HG02759 (cell line): Measurements from ENCODE around the gene SKP2.
"Not testable (repeated sequence)": the region's sequence is repeated elsewhere in the genome, so short reads cannot be mapped to it uniquely, and the experiment has no call there.

Experiments used
- ATAC-seq: cut with Tn5 transposase; IDR thresholded peaks from one replicate; pipeline ENCODE4 v1.9.1; 2021; ENCODE audit warnings: mild to moderate bottlenecking, moderate library complexity; ENCODE audit not compliant: unreplicated experiment

SKP2 gene

DNA sequence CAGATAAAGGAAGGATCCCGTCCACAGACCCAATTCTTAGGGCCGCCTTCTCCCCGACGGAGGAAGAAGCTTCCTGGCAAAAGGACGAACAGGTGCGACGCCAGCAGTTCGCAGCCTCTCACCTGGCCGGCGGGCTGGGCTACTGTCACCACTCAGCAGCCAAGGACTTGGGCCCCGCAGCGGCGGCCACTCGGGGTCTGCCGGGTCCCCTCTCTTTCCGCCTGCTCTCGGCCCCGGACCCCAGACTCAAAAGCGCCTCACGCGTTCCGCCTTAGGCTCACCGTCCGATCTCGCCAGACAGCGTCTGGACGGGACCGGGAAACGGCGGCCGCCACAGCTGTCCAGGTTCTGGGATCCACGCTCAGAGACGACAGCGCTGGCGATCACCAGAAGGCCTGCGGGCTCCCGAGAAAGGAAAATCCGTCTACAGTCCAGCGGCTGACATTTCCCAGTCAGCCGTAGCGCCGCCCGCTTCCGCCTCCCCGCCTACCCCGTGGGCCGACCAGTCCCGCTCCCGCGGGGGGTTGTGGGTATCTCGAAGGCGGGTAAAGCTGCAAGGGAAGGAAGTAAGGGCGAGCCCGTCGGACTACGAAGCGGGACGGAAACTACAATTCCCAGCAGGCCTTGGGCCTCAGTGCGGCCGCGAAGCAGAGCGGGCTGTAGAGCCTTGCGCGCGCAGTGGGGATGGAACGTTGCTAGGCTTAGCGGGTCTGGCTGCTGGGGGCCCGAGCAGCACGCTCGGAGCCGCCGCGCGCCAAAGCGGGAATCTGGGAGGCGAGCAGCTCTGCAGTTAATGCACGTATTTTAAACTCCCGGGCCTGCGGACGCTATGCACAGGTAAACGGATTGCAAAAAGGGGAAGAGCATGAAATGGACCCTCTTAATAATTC is at the start of gene SKP2, which contains the start of gene LMBRD2:
SKP2 (plus strand) TSS at position 678 of the 890 bp plus-strand sequence; CDS start at position 830, 152 bp downstream.
LMBRD2 (minus strand) TSS at position 454 of the 890 bp plus-strand sequence. CDS start 8,538 bp downstream, outside the sequence.
- peak; percentile 97 for ATAC-seq

GRCh38 chr5:36105819-36106218 is 46.1 kb upstream of the SKP2 start:
- ATAC-seq, result no peak

DNA sequence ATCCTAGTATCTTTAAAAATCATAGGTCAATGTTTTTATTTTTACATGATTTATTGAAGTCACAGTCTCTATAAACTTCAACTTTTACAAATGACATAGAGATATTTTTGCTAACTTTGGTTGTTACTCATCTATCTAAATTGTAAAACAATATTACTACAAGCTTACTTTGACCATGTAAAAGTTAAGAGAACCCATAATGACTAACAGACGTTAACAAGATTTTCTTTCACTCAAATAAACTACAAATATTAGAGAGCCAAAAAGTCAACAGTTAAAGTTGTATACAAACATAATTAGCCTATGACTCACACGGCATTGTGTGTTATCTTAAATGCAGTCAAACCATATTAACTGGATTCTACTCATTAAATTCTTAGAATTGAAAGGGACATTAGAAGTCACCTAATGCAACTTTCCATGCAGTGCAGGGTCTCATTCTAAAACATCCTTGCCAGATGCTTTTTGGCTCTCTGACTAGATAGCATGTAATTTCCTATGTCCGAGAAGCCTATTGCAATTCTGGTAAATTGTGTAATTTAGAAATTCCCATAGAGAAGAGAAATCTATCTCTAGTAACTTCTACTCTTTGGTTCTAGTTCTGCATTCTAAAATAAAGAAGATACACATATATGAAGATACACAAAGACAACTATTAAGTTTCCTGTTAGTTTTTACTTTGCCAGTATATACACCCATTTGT is 43.0 kb upstream of the SKP2 start:
- ATAC-seq, result no peak

DNA sequence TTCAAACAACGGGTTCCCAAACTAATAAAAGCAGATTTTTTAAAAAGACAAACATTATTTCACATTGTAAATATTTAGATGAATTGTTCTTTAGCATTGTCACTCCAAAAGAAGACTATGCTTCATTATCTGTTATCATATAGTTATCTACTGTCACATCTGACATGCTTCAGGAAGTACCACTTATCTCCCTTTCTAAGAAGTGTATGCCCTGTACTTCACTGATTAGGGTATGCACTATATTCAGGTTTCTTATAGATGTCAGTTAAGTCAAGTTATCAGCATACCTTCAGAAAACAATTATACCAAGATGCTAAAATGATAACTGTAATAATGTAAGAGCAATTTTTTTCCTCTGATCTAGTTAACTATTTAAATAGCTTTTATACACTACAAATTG is 40.7 kb upstream of the SKP2 start:
- ATAC-seq, result no peak

GRCh38 chr5:36125868-36126267 is 26.0 kb upstream of the SKP2 start:
- ATAC-seq, result no peak

- no peak for ATAC-seq
Measured at GRCh38 chr5:36128795-36129194, 23.1 kb upstream of the SKP2 start.

- not testable (repeated sequence) for ATAC-seq
Measured at GRCh38 chr5:36129666-36130065, 22.2 kb upstream of the SKP2 start.

GRCh38 chr5:36133009-36133408 is 18.9 kb upstream of the SKP2 start:
- ATAC-seq, result not testable (repeated sequence)

GRCh38 chr5:36135988-36136387 is 15.9 kb upstream of the SKP2 start:
- ATAC-seq, result no peak

- no peak for ATAC-seq
Measured at GRCh38 chr5:36136581-36136980, 15.3 kb upstream of the SKP2 start.

GRCh38 chr5:36138900-36139683 is 12.8 kb upstream of the SKP2 start:
- no peak for ATAC-seq

- ATAC-seq, result no peak
Measured at GRCh38 chr5:36145311-36145710, 6.6 kb upstream of the SKP2 start.

DNA sequence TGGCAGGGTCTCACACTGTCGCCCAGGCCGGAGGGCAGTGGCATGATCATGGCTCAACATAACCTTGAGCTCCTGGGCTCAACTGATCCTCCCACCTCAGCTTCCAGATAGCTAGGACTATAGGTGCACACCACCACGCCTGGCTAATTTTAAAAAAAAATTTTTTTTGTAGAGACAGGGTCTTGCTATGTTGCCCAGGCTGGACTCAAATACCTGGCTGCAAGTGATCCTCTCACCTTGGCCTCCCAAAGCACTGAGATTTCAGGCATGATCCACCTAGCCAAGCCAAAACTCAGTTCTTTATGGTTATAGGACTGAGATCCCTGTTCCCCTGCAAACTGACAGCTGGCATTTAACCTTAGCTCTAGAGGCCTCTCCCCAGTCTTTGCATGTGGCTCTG is 5.5 kb upstream of the SKP2 start:
- no peak for ATAC-seq

DNA sequence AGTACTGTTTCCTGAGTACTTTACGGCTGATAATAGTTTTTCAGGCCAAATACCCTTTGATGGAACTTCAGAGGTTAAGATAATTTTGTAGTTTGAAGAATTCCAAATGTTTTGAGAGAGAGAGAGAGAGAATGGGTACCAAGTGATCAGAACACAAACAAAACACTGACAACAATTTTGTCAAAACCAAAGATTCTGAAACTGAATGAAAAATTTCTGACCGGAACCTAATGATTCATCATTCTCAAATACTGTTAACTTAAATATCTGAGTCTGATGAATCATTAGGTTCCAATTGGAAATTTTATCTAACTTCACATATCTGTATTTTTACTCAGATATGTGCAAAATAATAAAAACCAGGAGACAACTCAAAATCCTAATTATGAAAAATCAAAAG is 4.2 kb upstream of the SKP2 start:
- no peak for ATAC-seq

GRCh38 chr5:36150676-36151433 is 1.1 kb upstream of the SKP2 start:
- peak; percentile 22 for ATAC-seq

GRCh38 chr5:36152324-36153297 is 700 bp downstream of the SKP2 start:
- ATAC-seq, result no peak

DNA sequence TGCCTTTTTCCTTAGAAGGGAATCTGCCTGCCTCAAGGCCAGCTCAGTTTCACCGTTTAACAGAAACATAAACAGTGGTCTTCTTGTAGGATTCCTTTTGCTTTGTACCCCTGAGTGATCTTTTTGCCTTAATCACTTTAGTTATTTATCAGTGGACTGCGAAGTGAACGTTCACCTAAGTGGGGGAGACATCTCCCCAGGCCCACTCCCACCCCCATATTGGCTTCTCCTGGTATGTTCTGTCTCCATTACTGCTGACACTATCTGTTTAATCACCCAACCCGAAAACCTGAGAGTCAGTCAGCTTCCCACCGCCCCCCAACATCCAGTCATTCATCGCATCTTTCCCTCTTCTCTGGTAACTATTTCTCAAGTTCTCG is 1.4 kb downstream of the SKP2 start:
- ATAC-seq, result no peak

DNA sequence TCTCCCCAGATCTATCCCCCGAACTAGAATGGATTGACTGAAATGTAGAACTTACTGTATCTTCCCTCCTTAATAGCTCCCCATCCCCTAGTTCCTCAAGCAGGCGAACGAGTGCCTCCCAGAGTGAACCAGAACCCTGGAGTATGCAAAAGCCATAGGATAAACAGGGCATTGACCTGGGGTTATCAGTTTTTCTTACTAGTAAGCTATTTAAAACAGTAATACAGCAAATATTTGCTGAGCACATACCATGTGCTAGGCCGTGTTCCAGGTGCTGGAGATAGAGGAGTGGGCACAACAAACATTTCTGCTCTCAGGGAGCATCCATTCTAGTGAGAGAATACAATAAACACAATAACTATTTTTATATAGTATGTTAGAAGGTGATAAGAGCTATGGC is 1.8 kb downstream of the SKP2 start:
- no peak for ATAC-seq

GRCh38 chr5:36155291-36155690 is 3.4 kb downstream of the SKP2 start:
- ATAC-seq, result no peak
